Liver (tissue), 3 donors: ENCODE measurements around the gene ADAMTS6.

Experiments used
- CTCF ChIP-seq: fragments of 150-350 bp; IDR thresholded peaks from 2 replicates; pipeline ENCODE4 v1.5.1; 2017; ENCODE audit warnings: improper control_type of control experiment, low read depth, low read length; ENCODE audit not compliant: missing input control
- FOXA1 ChIP-seq: IDR thresholded peaks from 2 replicates; pipeline ENCODE4 v1.6.1; 2016; ENCODE audit warnings: antibody characterized with exemption
- FOXA2 ChIP-seq: IDR thresholded peaks from 2 replicates; pipeline ENCODE4 v1.6.1; 2016; ENCODE audit warnings: antibody characterized with exemption
- HNF4G ChIP-seq: IDR thresholded peaks from 2 replicates; pipeline ENCODE4 v1.6.1; 2016; ENCODE audit warnings: antibody characterized with exemption
- JUND ChIP-seq, 2 donors: IDR thresholded peaks; 2 replicates each; pipeline ENCODE4 v1.6.1; 2016; ENCODE audit warnings: antibody characterized with exemption in 2 of 2
- NR2F2 ChIP-seq: IDR thresholded peaks from 2 replicates; pipeline ENCODE4 v1.6.1; 2016; ENCODE audit warnings: antibody characterized with exemption
- RAD21 ChIP-seq, 2 donors: IDR thresholded peaks; 2 replicates each; pipeline ENCODE4 v1.6.1; 2016; ENCODE audit warnings: antibody characterized with exemption in 2 of 2, mild to moderate bottlenecking in 2 of 2
- SP1 ChIP-seq: IDR thresholded peaks from 2 replicates; pipeline ENCODE4 v1.6.1; 2018; ENCODE audit warnings: antibody characterized with exemption, mild to moderate bottlenecking
- YY1 ChIP-seq: IDR thresholded peaks from 2 replicates; pipeline ENCODE4 v1.6.1; 2016; ENCODE audit warnings: antibody characterized with exemption, mild to moderate bottlenecking
- TF ChIP-seq, protein P1 (sequence below): IDR thresholded peaks from 2 replicates; pipeline ENCODE4 v1.6.1; 2016; ENCODE audit warnings: antibody characterized with exemption
- TF ChIP-seq, protein P2 (sequence below): IDR thresholded peaks from 2 replicates; pipeline ENCODE4 v1.6.1; 2016; ENCODE audit warnings: antibody characterized with exemption
- TF ChIP-seq, protein P3 (sequence below): IDR thresholded peaks from 2 replicates; pipeline ENCODE4 v1.6.1; 2016; ENCODE audit warnings: antibody characterized with exemption
- TF ChIP-seq, protein P4 (sequence below): IDR thresholded peaks from 2 replicates; pipeline ENCODE4 v1.6.1; 2016; ENCODE audit warnings: antibody characterized with exemption, mild to moderate bottlenecking
- donor health status: healthy.
- donor health status: healthy.

DNA sequence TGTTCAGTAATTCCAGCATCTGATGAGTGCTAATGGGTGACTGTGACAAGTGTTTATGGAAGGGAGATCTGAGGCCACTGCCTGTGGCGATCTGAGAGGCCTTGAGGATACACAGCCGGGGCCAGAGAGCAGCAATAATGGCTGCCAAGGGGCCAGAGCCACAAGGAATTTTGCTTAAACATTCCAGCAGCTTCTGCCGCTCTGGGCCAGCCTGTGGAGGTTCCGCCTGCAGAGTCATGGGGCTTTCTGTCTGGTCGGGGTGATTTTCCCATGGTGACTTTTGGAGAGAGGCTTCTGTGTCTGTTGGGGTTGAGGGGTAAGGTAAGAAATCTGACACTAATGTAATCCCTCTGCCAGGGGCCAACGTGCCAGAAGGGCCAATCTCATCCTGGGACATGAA, 353.5 kb downstream of the ADAMTS6 start:
- TF ChIP-seq CTCF (no peak), YY1 (no peak), JUND (IDR thresholded peaks at IDR 0.05) (no peak), RAD21 (IDR thresholded peaks at IDR 0.05) (no peak), SP1 (no peak), NR2F2 (no peak), FOXA1 (no peak), FOXA2 (no peak), HNF4G (no peak)
- TF ChIP-seq, protein P1, sequence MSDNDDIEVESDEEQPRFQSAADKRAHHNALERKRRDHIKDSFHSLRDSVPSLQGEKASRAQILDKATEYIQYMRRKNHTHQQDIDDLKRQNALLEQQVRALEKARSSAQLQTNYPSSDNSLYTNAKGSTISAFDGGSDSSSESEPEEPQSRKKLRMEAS, result no peak
- TF ChIP-seq, protein P2, sequence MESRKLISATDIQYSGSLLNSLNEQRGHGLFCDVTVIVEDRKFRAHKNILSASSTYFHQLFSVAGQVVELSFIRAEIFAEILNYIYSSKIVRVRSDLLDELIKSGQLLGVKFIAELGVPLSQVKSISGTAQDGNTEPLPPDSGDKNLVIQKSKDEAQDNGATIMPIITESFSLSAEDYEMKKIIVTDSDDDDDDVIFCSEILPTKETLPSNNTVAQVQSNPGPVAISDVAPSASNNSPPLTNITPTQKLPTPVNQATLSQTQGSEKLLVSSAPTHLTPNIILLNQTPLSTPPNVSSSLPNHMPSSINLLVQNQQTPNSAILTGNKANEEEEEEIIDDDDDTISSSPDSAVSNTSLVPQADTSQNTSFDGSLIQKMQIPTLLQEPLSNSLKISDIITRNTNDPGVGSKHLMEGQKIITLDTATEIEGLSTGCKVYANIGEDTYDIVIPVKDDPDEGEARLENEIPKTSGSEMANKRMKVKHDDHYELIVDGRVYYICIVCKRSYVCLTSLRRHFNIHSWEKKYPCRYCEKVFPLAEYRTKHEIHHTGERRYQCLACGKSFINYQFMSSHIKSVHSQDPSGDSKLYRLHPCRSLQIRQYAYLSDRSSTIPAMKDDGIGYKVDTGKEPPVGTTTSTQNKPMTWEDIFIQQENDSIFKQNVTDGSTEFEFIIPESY, result no peak
- TF ChIP-seq, protein P3, sequence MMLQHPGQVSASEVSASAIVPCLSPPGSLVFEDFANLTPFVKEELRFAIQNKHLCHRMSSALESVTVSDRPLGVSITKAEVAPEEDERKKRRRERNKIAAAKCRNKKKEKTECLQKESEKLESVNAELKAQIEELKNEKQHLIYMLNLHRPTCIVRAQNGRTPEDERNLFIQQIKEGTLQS, result no peak
- TF ChIP-seq, protein P4, sequence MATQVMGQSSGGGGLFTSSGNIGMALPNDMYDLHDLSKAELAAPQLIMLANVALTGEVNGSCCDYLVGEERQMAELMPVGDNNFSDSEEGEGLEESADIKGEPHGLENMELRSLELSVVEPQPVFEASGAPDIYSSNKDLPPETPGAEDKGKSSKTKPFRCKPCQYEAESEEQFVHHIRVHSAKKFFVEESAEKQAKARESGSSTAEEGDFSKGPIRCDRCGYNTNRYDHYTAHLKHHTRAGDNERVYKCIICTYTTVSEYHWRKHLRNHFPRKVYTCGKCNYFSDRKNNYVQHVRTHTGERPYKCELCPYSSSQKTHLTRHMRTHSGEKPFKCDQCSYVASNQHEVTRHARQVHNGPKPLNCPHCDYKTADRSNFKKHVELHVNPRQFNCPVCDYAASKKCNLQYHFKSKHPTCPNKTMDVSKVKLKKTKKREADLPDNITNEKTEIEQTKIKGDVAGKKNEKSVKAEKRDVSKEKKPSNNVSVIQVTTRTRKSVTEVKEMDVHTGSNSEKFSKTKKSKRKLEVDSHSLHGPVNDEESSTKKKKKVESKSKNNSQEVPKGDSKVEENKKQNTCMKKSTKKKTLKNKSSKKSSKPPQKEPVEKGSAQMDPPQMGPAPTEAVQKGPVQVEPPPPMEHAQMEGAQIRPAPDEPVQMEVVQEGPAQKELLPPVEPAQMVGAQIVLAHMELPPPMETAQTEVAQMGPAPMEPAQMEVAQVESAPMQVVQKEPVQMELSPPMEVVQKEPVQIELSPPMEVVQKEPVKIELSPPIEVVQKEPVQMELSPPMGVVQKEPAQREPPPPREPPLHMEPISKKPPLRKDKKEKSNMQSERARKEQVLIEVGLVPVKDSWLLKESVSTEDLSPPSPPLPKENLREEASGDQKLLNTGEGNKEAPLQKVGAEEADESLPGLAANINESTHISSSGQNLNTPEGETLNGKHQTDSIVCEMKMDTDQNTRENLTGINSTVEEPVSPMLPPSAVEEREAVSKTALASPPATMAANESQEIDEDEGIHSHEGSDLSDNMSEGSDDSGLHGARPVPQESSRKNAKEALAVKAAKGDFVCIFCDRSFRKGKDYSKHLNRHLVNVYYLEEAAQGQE, result no peak
